AG08395 (cell line): ENCODE data around the gene GPATCH2.

ENCODE experiments used
- DNase-seq: peaks from one replicate; pipeline ENCODE4 v3.0.0; 2012; ENCODE audit warnings: mixed read lengths, low spot score

GPATCH2 gene

DNA sequence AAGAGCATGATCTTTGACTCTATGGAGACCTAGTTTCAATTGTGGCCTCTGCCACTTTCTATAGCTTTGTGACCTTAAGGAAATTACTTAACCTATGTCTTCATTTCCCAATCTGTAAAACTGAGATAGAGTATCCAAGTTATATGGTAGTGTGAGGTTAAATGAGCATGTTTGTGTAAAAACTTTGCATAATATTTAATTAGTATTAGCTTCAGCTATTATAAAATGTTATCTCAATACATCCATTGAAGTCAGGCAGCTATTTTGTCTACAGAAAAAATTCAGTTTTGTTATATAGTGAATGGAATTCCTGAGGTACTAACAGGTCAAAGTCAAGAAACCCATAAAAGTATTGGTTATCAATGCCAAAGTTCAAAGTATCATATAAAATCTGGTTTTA is 53.6 kb downstream of the GPATCH2 start:
- no peak for DNase-seq

GRCh38 chr1:217574265-217574949 is 56.5 kb downstream of the GPATCH2 start:
- DNase-seq, result no peak

GRCh38 chr1:217569021-217569420 is 61.9 kb downstream of the GPATCH2 start:
- DNase-seq, result no peak

DNA sequence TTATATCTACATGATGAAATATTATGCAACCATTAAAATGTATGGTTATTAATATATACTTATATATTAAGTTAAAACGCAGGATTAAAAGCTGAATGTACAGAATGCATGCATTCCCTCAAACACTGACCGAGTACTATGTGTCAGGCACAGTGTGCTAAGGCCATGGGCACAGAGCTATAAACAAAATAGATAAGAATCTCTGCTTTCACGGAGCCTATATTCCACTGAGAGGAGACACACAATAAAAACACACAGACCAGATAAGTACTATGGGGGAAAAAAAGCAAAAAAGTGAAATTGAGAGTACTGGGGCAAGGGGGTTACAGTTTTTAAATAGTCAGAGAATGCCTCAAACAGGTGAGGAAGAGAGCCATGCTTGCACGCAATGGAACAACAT is 62.7 kb downstream of the GPATCH2 start:
- DNase-seq, result no peak

DNA sequence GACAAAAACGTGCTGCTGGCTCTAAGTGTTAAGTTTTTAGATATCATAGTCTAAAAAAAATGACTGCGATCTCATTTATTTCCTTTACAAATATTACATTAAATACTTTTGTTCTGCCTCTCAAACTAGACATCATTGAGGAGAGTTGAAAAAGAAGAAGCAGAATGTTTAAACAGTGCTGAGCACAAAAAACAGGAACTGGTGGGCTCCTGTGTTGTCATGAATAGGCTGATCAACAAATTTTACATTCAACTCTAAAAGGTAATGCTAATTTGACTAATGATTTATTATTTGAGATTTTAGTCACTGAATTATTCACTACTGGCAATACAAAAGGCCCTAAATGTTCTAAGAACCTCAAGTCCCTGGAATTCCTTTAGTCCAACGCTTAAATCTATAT is 66.1 kb downstream of the GPATCH2 start:
- no peak for DNase-seq

GRCh38 chr1:217564207-217564606 is 66.7 kb downstream of the GPATCH2 start:
- DNase-seq, result no peak

DNA sequence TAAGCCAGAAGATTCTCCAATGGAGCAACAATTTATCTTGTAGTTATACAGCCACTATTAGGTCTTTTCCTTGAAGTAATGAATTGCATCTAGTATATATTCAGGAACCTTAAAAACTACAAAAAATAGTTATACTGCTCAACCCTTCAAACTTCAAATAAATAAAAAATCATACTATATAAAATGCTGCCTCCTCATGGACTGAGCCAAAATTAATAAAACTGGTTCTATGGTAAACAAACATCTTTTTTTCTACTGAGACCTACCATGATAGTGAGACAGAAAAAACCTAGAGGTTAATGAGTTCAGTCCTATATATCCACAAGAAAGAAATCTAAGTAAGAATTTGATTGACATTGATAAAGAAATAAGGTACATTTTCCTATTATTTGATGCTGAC is 67.7 kb downstream of the GPATCH2 start:
- no peak for DNase-seq

- peak; percentile 70 for DNase-seq
Measured at GRCh38 chr1:217562229-217562878, 68.5 kb downstream of the GPATCH2 start.

DNA sequence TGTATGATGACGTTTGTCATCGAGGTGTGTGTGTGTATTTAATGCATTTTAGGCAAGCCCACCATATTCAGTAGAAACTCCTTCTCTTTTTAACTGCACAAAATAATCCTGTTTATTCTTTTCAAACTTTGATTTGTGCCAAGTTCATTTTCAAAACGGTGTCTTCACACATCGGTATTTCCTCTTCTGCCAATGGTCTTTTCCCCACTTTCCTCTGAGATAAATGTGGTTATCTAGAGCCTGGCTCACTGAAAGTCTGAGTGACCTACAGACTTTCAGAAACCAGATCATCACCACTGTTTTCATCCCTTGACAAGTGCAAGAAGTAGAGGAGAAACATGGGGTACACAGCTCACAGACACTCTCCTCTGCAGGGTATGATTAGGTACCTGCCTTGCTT is 69.4 kb downstream of the GPATCH2 start:
- DNase-seq, result no peak

GRCh38 chr1:217554849-217555248 is 76.0 kb downstream of the GPATCH2 start:
- DNase-seq, result no peak

GRCh38 chr1:217553949-217554509 is 76.9 kb downstream of the GPATCH2 start:
- no peak for DNase-seq

DNA sequence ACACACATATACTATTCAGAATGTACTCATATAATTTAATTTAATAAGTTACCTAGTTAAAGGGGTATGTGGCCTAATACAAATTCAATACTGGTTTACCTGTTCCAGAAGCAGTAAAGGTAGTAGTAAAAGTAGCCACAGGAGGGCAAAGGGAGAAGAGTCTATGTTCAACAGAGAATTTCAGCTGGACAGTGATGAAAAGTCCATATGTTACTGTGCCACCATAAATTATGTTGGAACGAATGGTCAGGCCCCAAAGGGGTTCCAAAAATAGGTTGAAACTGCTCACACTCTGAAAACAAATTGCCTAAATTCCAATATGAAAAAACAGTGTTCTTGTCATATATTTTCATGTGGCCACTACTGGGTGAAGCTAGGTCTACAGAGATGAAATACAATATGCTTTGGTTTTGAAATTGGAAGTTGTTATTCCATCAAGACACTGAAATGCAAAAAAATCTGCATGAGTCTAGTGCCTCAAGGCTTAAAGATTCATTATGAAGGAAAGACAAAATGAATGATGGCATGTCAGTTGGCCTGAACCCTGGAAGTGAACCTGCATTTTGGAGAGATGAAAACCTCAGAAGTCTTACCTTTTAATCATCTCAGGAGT is 78.4 kb downstream of the GPATCH2 start:
- DNase-seq, result no peak

GRCh38 chr1:217542837-217543236 is 88.1 kb downstream of the GPATCH2 start:
- no peak for DNase-seq

- no peak for DNase-seq
Measured at GRCh38 chr1:217542136-217542777, 88.6 kb downstream of the GPATCH2 start.

- DNase-seq, result no peak
Measured at GRCh38 chr1:217540321-217540720, 90.6 kb downstream of the GPATCH2 start.

GRCh38 chr1:217539510-217539909 is 91.4 kb downstream of the GPATCH2 start:
- DNase-seq, result no peak

DNA sequence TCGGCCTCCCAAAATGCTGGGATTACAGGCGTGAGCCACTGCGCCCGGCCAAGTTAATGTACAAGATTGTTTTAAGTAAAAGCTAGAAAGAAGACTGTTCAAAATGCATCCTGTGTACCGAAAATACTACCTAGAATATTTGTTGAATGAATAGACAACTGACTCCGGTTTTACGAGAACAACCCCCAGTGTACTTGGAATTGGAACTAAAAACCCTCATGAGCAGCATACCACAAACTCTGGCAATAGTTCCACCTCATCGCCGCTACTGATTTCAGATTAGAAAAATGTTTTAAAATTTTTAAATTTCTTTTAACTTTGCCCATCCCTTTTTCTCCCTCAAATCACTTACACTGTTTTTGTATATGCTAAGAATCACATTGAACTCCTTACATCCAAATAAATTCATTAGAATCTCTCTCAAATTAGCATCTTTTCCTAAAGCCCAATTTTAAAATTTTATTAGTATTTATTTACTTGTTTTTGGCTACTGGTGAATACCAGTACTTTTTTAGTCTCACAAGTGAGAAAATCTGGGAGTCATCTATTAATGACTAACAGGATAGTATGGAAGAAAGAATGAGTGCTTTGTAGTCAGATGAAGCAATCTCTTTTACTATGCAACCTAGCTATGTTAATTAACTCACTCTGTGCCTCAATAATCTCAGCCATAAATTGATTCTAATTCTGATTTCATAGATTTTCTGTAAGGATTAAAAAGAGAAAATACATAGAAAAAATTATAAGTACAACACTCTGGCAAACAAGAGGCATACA is 95.1 kb downstream of the GPATCH2 start:
- DNase-seq, result no peak

DNA sequence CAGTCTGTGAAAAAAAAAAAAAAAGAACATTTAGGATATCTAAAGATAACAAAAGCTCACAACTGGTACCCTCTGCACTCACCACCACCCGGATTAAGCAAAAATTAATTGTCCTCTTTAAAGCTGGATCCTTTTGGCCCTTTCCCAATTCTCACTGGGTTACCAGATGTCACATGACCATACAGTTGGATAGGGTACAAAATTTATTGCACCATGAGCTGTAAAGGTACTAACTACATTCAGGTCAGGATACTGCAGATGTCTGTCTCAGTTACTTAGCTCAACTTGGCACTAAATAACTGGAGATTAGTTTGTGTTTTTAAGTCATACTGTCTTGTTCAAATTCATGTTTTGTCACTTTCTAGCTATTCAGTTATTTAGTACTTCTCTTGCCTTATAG is 96.3 kb downstream of the GPATCH2 start:
- DNase-seq, result no peak

DNA sequence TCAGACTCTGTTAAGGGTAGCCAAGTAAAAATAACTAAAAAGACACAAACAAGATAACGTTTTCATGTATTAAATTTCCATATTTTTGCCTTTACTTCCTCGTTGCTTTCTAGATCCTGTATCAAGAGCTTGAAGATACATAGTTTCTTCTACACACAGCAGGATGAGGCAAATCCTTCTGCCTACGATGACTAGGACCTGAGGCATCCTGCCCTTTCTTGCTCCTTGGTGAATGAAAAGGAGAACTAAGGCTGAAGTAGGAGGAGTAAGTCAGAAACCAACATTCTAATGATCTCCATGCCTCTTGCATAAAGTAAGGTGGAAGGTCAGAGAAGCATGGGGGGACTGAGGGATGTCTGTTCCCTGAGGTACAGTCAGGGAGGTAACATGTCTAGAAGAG is 102.6 kb downstream of the GPATCH2 start:
- peak; percentile 42 for DNase-seq

DNA sequence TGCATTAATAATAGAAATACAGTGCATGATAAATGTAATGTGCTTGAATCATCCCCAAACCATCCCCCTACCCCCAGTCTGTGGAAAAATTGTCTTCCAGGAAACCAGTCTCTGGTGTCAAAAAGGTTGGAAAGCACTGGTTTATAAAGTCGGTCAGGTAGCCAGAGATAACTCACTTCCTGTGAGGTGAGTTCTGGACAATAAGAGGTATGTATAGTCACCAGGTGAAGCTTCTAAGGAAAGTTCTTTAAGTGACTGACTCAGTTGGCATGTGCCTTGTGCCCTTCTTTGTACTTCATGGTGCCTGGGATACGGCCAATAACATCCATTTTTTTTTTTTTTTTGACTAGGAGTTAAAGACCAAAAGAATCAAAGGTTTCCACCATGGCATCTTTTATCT is 103.7 kb downstream of the GPATCH2 start:
- DNase-seq, result no peak

- no peak for DNase-seq
Measured at GRCh38 chr1:217526636-217527035, 104.3 kb downstream of the GPATCH2 start.
